ENCODE measurements around the gene SLC7A6OS. TPM values are rescaled to one million over a fixed set of nuclear protein-coding genes. Genes with fewer than 3 reads are reported as not detected.

SLC7A6OS gene
- polyA plus RNA-seq, 1 donor (not counting 4 experiments of a cell fraction or from before 2014, with no cell fraction given): 12.6 TPM

- Histone ChIP-seq H3K4me3 (ENCODE audit: control insufficient read depth in 2 of 3, extremely low read depth in 1 of 3, insufficient read depth in 2 of 3, low read depth in 1 of 3, low read length in 3 of 3) (no peak overlapping the region), H3K27ac (ENCODE audit: control insufficient read depth, insufficient read depth, low read length) (no peak overlapping the region), H3K9ac (ENCODE audit: control insufficient read depth, extremely low read depth, insufficient read depth, low read length) (no peak overlapping the region), H3K9me3 (ENCODE audit: control insufficient read depth, low read depth, low read length) (no peaks in the 10 kb centered on the region), H3K27me3 (ENCODE audit: control insufficient read depth, extremely low read depth, insufficient read depth, low read length) (no peaks in the 10 kb centered on the region), H3K9me1 (ENCODE audit: control insufficient read depth, extremely low read depth, insufficient read depth, low read length) (no peaks in the 10 kb centered on the region), H4K20me1 (ENCODE audit: control insufficient read depth, extremely low read depth, insufficient read depth, low read length) (no peaks in the 10 kb centered on the region), H3K4me2 (ENCODE audit: control insufficient read depth, extremely low read depth, insufficient read depth, low read depth, low read length) (no peak overlapping the region), H3K4me1 (ENCODE audit: control insufficient read depth, extremely low read depth, insufficient read depth, low read length) (peaks cover 2% of the 10 kb centered on the region), H2AFZ (ENCODE audit: control insufficient read depth, low read length) (no peak overlapping the region), H3K36me3 (ENCODE audit: control insufficient read depth in 2 of 2, extremely low read depth in 1 of 2, insufficient read depth in 2 of 2, low read length in 2 of 2) (peaks cover 7 to 27% of the 10 kb centered on the region in 2 experiments), H3K79me2 (ENCODE audit: control insufficient read depth, insufficient read depth, low read length) (no peaks in the 10 kb centered on the region)
- FAIRE-seq (no peak), DNase-seq (ENCODE audit: low read depth, low spot score) (no peak)
- dilution Hi-C loops (cut with MboI; ENCODE audit: extremely low pct_ligation_motif_present, low sequenced_read_pairs): no loop called here
- TF ChIP-seq CTCF (optimal IDR thresholded peaks at IDR 0.05 in 1 of 3, IDR thresholded peaks at IDR 0.05 in 1 of 3, conservative IDR thresholded peaks at IDR 0.05 in 1 of 3; ENCODE audit: extremely low read depth in 1 of 3, insufficient read depth in 2 of 3, low read length in 3 of 3): no peak
- no peak for TF ChIP-seq EZH2 (IDR thresholded peaks at IDR 0.05; ENCODE audit: low read length)
Measured at GRCh38 chr16:68252383-68252782, 58.4 kb downstream of the SLC7A6OS start.

GRCh38 chr16:68251832-68252231 is 58.9 kb downstream of the SLC7A6OS start:
- Histone ChIP-seq H2AFZ (ENCODE audit: control insufficient read depth, low read length) (no peak overlapping the region), H3K27me3 (ENCODE audit: control insufficient read depth, extremely low read depth, insufficient read depth, low read length) (no peaks in the 10 kb centered on the region), H3K9me1 (ENCODE audit: control insufficient read depth, extremely low read depth, insufficient read depth, low read length) (no peaks in the 10 kb centered on the region), H3K4me2 (ENCODE audit: control insufficient read depth, extremely low read depth, insufficient read depth, low read depth, low read length) (no peak overlapping the region), H3K9me3 (ENCODE audit: control insufficient read depth, low read depth, low read length) (no peaks in the 10 kb centered on the region), H3K36me3 (ENCODE audit: control insufficient read depth in 2 of 2, extremely low read depth in 1 of 2, insufficient read depth in 2 of 2, low read length in 2 of 2) (peaks cover 7 to 27% of the 10 kb centered on the region in 2 experiments), H3K79me2 (ENCODE audit: control insufficient read depth, insufficient read depth, low read length) (no peaks in the 10 kb centered on the region), H3K27ac (ENCODE audit: control insufficient read depth, insufficient read depth, low read length) (no peak overlapping the region), H4K20me1 (ENCODE audit: control insufficient read depth, extremely low read depth, insufficient read depth, low read length) (no peaks in the 10 kb centered on the region), H3K4me3 (ENCODE audit: control insufficient read depth in 2 of 3, extremely low read depth in 1 of 3, insufficient read depth in 2 of 3, low read depth in 1 of 3, low read length in 3 of 3) (no peak overlapping the region), H3K9ac (ENCODE audit: control insufficient read depth, extremely low read depth, insufficient read depth, low read length) (no peak overlapping the region), H3K4me1 (ENCODE audit: control insufficient read depth, extremely low read depth, insufficient read depth, low read length) (peaks cover 2% of the 10 kb centered on the region)
- dilution Hi-C loops (cut with MboI; ENCODE audit: extremely low pct_ligation_motif_present, low sequenced_read_pairs): no loop called here
- FAIRE-seq (no peak), DNase-seq (ENCODE audit: low read depth, low spot score) (no peak)
- TF ChIP-seq CTCF (optimal IDR thresholded peaks at IDR 0.05 in 1 of 3, IDR thresholded peaks at IDR 0.05 in 1 of 3, conservative IDR thresholded peaks at IDR 0.05 in 1 of 3; ENCODE audit: extremely low read depth in 1 of 3, insufficient read depth in 2 of 3, low read length in 3 of 3) (no peak), EZH2 (IDR thresholded peaks at IDR 0.05; ENCODE audit: low read length) (no peak)
